PC-3 (cell line): ENCODE results near the gene PREX1. TPM values are rescaled to one million over a fixed set of nuclear protein-coding genes. Genes with fewer than 3 reads are reported as not detected.

ENCODE experiments used
- ATAC-seq: fragments of 200-7000 bp; cut with Tn5 transposase; 2 replicates; pipeline ENCODE4 v1.9.1; 2020; ENCODE audit warnings: mild to moderate bottlenecking, moderate library complexity
- BruUV-seq: library from RNA; stranded (reverse); fragments of 400-500 nt; replicated peaks from 2 replicates; lab custom pipeline; 2021; lab: Mats Ljungman, UMichigan
- CTCF ChIA-PET: fragments of 300-600 bp; sonication (Branson Sonifier 250); formaldehyde crosslinking; loops from one replicate; lab custom pipeline; 2022; ENCODE audit warnings: antibody characterized with exemption; lab: Charles Lee
- POLR2A ChIA-PET: fragments of 300-600 bp; sonication (Branson Sonifier 250); formaldehyde crosslinking; loops from one replicate; lab custom pipeline; 2022; ENCODE audit warnings: antibody characterized with exemption; ENCODE audit not compliant: unreplicated experiment; lab: Charles Lee
- DNase-seq: peaks from one replicate; pipeline ENCODE4 v3.0.0-alpha.2; 2015
- H2AFZ ChIP-seq: fragments of 300-600 bp; sonication (generic); 2 replicates; pipeline ENCODE4 v1.6.0; 2016; ENCODE audit warnings: antibody characterized with exemption, low read length
- H3F3A ChIP-seq: fragments of 300-600 bp; sonication (generic); one replicate; pipeline ENCODE4 v1.6.0; 2017; ENCODE audit warnings: antibody characterized with exemption, low read length, control low read depth, mild to moderate bottlenecking; ENCODE audit not compliant: unreplicated experiment
- H3K27ac ChIP-seq: fragments of 300-600 bp; sonication (generic); 2 replicates; pipeline ENCODE4 v1.5.1; 2016; ENCODE audit warnings: mild to moderate bottlenecking, low read length
- H3K27me3 ChIP-seq: fragments of 300-600 bp; sonication (generic); 2 replicates; pipeline ENCODE4 v1.6.1; 2016; ENCODE audit warnings: low read length, mixed read lengths
- H3K36me3 ChIP-seq: fragments of 300-600 bp; sonication (generic); 2 replicates; pipeline ENCODE4 v1.6.1; 2016; ENCODE audit warnings: low read depth, mixed run types, low read length, mixed read lengths
- H3K4me1 ChIP-seq: fragments of 300-600 bp; sonication (generic); 2 replicates; pipeline ENCODE4 v1.5.1; 2016; ENCODE audit warnings: low read length; ENCODE audit not compliant: insufficient read depth
- H3K4me2 ChIP-seq: fragments of 300-600 bp; sonication (generic); 2 replicates; pipeline ENCODE4 v1.6.0; 2016; ENCODE audit warnings: low read length
- H3K4me3 ChIP-seq: fragments of 300-600 bp; sonication (generic); 2 replicates; pipeline ENCODE4 v1.5.1; 2016; ENCODE audit warnings: mild to moderate bottlenecking, low read length, mixed read lengths
- H3K79me2 ChIP-seq: fragments of 300-600 bp; sonication (generic); 2 replicates; pipeline ENCODE4 v1.6.1; 2017; ENCODE audit warnings: low read length, mixed read lengths
- H3K9ac ChIP-seq: fragments of 300-600 bp; sonication (generic); 2 replicates; pipeline ENCODE4 v1.6.0; 2016; ENCODE audit warnings: mild to moderate bottlenecking, low read length
- H3K9me2 ChIP-seq: fragments of 300-600 bp; sonication (generic); replicated peaks from 2 replicates; pipeline ENCODE4 v1.6.1; 2016; ENCODE audit warnings: mixed run types, low read length, mixed read lengths
- H3K9me3 ChIP-seq: fragments of 300-600 bp; sonication (generic); 2 replicates; pipeline ENCODE4 v1.6.1; 2016; ENCODE audit warnings: low read length, mixed read lengths
- H4K20me1 ChIP-seq: fragments of 300-600 bp; sonication (generic); 2 replicates; pipeline ENCODE4 v1.6.1; 2016; ENCODE audit warnings: low read length, mixed read lengths
- EZH2 ChIP-seq: fragments of 300-600 bp; sonication (generic); IDR thresholded peaks from one replicate; pipeline ENCODE4 v1.6.1; 2017; ENCODE audit warnings: antibody characterized with exemption, mild to moderate bottlenecking, low read length; ENCODE audit not compliant: unreplicated experiment
- EZH2phosphoT487 ChIP-seq: fragments of 300-600 bp; sonication (generic); IDR thresholded peaks from 2 replicates; pipeline ENCODE4 v1.6.1; 2018; ENCODE audit warnings: mild to moderate bottlenecking, antibody characterized with exemption, low read length, borderline replicate concordance
- intact Hi-C: fragments of 100-400 bp; cut with micrococcal nuclease; formaldehyde crosslinking; loops from 2 replicates; pipeline ENCODE4 v1.9.0; 2023
- total RNA-seq: library from RNA; depleted of rRNA; stranded (reverse); fragments of >200 nt; gene quantifications from 2 replicates; pipeline ENCODE4 v1.2.3, GENCODE V29; 2014
- TF ChIP-seq, protein P1 (sequence below): fragments of 300-600 bp; sonication (generic); conservative IDR thresholded peaks from 2 replicates; pipeline ENCODE4 v1.5.1; 2017; ENCODE audit warnings: antibody characterized with exemption, low read depth, mild to moderate bottlenecking, low read length

Gene PREX1
- total RNA-seq, 1 experiment from 2014 or later, result 22.1 TPM

DNA sequence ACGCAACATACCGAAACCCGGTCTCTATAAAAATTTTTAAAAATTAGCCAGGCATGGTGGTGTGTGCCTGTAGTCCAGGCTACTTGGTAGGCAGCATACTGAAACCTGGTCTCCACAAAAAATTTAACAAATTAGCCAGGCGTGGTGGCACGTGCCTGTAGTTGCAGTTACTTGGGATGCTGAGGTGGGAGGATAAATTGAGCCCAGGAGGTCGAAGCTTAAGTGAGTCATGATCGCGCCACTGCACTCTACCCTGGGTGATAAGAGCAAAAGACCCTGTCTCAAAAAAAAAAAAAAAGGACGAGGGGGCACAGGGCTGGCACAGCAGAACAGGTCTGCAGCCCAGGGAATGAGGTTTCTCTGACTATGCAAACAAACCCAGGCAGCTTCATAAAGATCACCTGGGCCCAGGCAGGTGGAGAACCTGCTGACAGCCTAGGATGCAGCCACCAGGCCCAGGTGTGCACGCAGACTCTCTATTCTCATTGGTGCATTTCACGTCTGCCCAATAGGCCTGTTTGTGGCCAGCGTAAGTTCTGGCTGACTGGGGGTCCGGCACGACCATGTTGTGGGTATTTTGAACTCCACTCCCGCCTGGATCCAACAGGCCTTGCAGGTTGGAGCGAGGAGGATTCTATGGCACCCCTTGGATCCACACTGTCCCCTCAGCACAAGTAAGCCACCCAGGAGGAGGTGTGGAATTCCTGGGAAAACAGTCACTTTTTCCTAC is 204.5 kb downstream of the PREX1 start:
- H3K27me3 ChIP-seq, result no peaks in the 10 kb centered on the region
- no peaks in the 10 kb centered on the region for H3K9me2 ChIP-seq
- H4K20me1 ChIP-seq, result no peaks in the 10 kb centered on the region
- no peak overlapping the region for H3K9ac ChIP-seq
- intact Hi-C loops, result loop anchor here (5.0 kb wide), 1 partner anchor 441 kb away; no protein-coding TSS in a partner anchor
- no peak for ATAC-seq
- peaks cover 25% of the 10 kb centered on the region for H3K4me1 ChIP-seq
- H3K4me3 ChIP-seq, result no peak overlapping the region
- H3K79me2 ChIP-seq, result no peaks in the 10 kb centered on the region
- BruUV-seq, result no TSS peak
- CTCF ChIA-PET, result interaction anchor here (0.7 kb wide), 1 partner anchor 981 kb away, joined by 7 read pairs; no protein-coding TSS in a partner anchor
- no peak overlapping the region for H3K4me2 ChIP-seq
- POLR2A ChIA-PET, result no interaction called here
- DNase-seq, result no peak
- H3K36me3 ChIP-seq, result no peaks in the 10 kb centered on the region
- no peak for TF ChIP-seq EZH2
- TF ChIP-seq, protein P1, sequence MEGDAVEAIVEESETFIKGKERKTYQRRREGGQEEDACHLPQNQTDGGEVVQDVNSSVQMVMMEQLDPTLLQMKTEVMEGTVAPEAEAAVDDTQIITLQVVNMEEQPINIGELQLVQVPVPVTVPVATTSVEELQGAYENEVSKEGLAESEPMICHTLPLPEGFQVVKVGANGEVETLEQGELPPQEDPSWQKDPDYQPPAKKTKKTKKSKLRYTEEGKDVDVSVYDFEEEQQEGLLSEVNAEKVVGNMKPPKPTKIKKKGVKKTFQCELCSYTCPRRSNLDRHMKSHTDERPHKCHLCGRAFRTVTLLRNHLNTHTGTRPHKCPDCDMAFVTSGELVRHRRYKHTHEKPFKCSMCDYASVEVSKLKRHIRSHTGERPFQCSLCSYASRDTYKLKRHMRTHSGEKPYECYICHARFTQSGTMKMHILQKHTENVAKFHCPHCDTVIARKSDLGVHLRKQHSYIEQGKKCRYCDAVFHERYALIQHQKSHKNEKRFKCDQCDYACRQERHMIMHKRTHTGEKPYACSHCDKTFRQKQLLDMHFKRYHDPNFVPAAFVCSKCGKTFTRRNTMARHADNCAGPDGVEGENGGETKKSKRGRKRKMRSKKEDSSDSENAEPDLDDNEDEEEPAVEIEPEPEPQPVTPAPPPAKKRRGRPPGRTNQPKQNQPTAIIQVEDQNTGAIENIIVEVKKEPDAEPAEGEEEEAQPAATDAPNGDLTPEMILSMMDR, result no peak
- no peak for TF ChIP-seq EZH2phosphoT487
- no peaks in the 10 kb centered on the region for H3F3A ChIP-seq
- no peaks in the 10 kb centered on the region for H3K9me3 ChIP-seq
- H2AFZ ChIP-seq, result no peak overlapping the region
- no peak overlapping the region for H3K27ac ChIP-seq

DNA sequence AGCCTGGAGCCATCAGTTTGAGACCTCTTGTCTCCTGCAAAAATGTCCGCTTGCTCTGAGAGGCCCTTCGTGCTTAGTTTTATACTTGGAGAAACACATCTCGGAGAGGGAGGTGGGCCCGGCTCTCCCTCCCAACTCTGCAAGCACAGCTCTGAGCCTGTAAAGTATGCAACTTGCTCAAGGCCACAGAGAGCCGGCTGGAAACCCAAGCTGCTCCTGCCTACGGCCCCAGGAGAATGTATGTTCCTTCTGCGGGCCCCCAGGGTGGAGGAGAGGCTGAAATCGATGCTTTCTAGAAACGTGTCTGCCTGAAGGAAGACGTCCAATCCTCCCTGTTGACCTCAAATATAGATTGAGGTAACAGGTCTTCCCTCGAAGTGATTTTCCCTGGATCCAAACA is 205.4 kb downstream of the PREX1 start:
- Histone ChIP-seq H4K20me1 (no peaks in the 10 kb centered on the region), H3K4me1 (peaks cover 25% of the 10 kb centered on the region), H3K27me3 (no peaks in the 10 kb centered on the region), H3K9ac (0 out of 2 replicates have a peak overlapping the region, but pooled peaks have one; percentile 84), H3K27ac (no peak overlapping the region), H2AFZ (no peak overlapping the region), H3K9me3 (no peaks in the 10 kb centered on the region), H3K4me2 (no peak overlapping the region), H3K79me2 (no peaks in the 10 kb centered on the region), H3K4me3 (no peak overlapping the region), H3F3A (no peaks in the 10 kb centered on the region), H3K36me3 (no peaks in the 10 kb centered on the region), H3K9me2 (no peaks in the 10 kb centered on the region)
- ATAC-seq (no peak), DNase-seq (no peak)
- CTCF ChIA-PET, result interaction anchor here (0.6 kb wide), 1 partner anchor 1046 kb away, joined by 3 read pairs; no protein-coding TSS in a partner anchor
- POLR2A ChIA-PET, result no interaction called here
- no TSS peak for BruUV-seq
- TF ChIP-seq, protein P1, result no peak
- no peak for TF ChIP-seq EZH2
- no peak for TF ChIP-seq EZH2phosphoT487
- intact Hi-C loops, result loop anchor here (5.0 kb wide), 1 partner anchor 440 kb away; no protein-coding TSS in a partner anchor
